Measurements from ENCODE around the gene VSNL1.

DNA sequence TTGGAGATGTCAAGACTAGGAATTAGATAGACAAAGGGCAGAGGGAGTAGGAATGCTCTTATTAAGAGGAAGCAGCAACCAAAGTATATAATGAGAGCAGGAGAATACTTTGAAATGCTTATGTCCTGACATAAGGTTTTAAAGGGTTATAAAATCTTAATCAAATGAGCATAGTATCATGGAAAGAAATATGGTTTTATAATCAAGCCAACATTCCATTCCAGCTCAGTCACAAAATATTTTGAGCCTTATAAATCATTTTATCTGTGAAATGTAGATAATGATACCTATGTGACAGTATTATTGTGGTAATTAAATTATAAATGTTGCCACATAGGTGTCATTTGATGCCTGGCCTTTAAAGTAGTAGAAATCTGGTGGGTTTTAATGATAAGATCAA lies 17.6 kb downstream of the VSNL1 start:
- TF ChIP-seq EZH2 (IDR thresholded peaks at IDR 0.05; ENCODE audit: low read depth): no peak
- TF ChIP-seq, protein P1, sequence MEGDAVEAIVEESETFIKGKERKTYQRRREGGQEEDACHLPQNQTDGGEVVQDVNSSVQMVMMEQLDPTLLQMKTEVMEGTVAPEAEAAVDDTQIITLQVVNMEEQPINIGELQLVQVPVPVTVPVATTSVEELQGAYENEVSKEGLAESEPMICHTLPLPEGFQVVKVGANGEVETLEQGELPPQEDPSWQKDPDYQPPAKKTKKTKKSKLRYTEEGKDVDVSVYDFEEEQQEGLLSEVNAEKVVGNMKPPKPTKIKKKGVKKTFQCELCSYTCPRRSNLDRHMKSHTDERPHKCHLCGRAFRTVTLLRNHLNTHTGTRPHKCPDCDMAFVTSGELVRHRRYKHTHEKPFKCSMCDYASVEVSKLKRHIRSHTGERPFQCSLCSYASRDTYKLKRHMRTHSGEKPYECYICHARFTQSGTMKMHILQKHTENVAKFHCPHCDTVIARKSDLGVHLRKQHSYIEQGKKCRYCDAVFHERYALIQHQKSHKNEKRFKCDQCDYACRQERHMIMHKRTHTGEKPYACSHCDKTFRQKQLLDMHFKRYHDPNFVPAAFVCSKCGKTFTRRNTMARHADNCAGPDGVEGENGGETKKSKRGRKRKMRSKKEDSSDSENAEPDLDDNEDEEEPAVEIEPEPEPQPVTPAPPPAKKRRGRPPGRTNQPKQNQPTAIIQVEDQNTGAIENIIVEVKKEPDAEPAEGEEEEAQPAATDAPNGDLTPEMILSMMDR (conservative IDR thresholded peaks at IDR 0.05): no peak

Measured in PC-9 (cell line).